H1 (cell line): Measurements from ENCODE around the gene C4B. TPM values are rescaled to one million over a fixed set of nuclear protein-coding genes. Genes with fewer than 3 reads are reported as not detected.

ENCODE experiments used
- CTCF ChIA-PET: fragments of 300-600 bp; sonication (Branson Sonifier 250); formaldehyde crosslinking; loops from one replicate; lab custom pipeline; 2021; ENCODE audit not compliant: partially characterized antibody; lab: Charles Lee
- POLR2A ChIA-PET: fragments of 300-600 bp; sonication (Branson Sonifier 250); formaldehyde crosslinking; loops from one replicate; lab custom pipeline; 2021; ENCODE audit warnings: inconsistent platforms; ENCODE audit not compliant: partially characterized antibody; lab: Charles Lee
- DNase-seq, 2 experiments: peaks; one replicate each; pipeline versions ENCODE4 v3.0.0 to v3.0.0-alpha.2; 2010 to 2022; ENCODE audit warnings: low spot score in 2 of 2, low read depth in 1 of 2, mixed read lengths in 1 of 2
- FAIRE-seq: peaks from 2 replicates; lab custom pipeline; 2011; peaks lifted over from hg19 to GRCh38; lab: Jason Lieb, UNC
- H2AFZ ChIP-seq: 2 replicates; pipeline ENCODE4 v1.8.1; 2012; ENCODE audit warnings: low read length, inconsistent platforms
- H2AK5ac ChIP-seq: 2 replicates; pipeline ENCODE4 v1.6.1; 2013; ENCODE audit warnings: low read depth, low read length
- H2BK120ac ChIP-seq: replicated peaks from 2 replicates; pipeline ENCODE3; 2013; ENCODE audit warnings: low read depth, low read length, inconsistent platforms
- H2BK12ac ChIP-seq: 2 replicates; pipeline ENCODE4 v1.6.1; 2013; ENCODE audit warnings: low read depth, low read length
- H2BK15ac ChIP-seq: 2 replicates; pipeline ENCODE4 v1.6.1; 2013; ENCODE audit warnings: low read length
- H2BK20ac ChIP-seq: 2 replicates; pipeline ENCODE4 v1.6.1; 2013; ENCODE audit warnings: low read length
- H2BK5ac ChIP-seq: 2 replicates; pipeline ENCODE4 v1.6.1; 2013; ENCODE audit warnings: low read depth, low read length
- H3K14ac ChIP-seq: 2 replicates; pipeline ENCODE4 v1.6.1; 2013; ENCODE audit warnings: inconsistent platforms; ENCODE audit not compliant: insufficient read length
- H3K18ac ChIP-seq: 2 replicates; pipeline ENCODE4 v1.6.1; 2013; ENCODE audit warnings: low read length; ENCODE audit errors: extremely low read depth
- H3K23ac ChIP-seq: 2 replicates; pipeline ENCODE4 v1.6.1; 2013; ENCODE audit warnings: inconsistent platforms; ENCODE audit not compliant: insufficient read length
- H3K23me2 ChIP-seq: 2 replicates; pipeline ENCODE4 v1.6.1; 2013; ENCODE audit warnings: low read depth, low read length
- H3K27ac ChIP-seq: 2 replicates; pipeline ENCODE4 v1.6.1; 2011; ENCODE audit warnings: low read depth, low read length, inconsistent platforms
- H3K27me3 ChIP-seq, 4 experiments: replicated peaks in 1 of 4; 1 replicate in 1 of 4; 2 replicates in 3 of 4; pipeline versions ENCODE4 v1.6.1 to v1.8.1; 2011 to 2013; ENCODE audit warnings: low read length in 3 of 4, mild to moderate bottlenecking in 3 of 4, inconsistent platforms in 2 of 4, mixed read lengths in 2 of 4, moderate library complexity in 1 of 4; ENCODE audit not compliant: control insufficient read depth in 3 of 4, insufficient read depth in 3 of 4; ENCODE audit errors: extremely low read depth in 1 of 4
- H3K36me3 ChIP-seq, 4 experiments: 2 replicates each; pipeline versions ENCODE4 v1.6.1 to v1.8.1; 2011 to 2013; ENCODE audit warnings: mild to moderate bottlenecking in 4 of 4, low read length in 3 of 4, moderate library complexity in 2 of 4, control low read depth in 1 of 4, inconsistent platforms in 1 of 4; ENCODE audit not compliant: insufficient read depth in 4 of 4, control insufficient read depth in 2 of 4
- H3K4ac ChIP-seq: replicated peaks from 2 replicates; pipeline ENCODE3; 2013; ENCODE audit warnings: low read length, low read depth, mixed read lengths, inconsistent platforms; ENCODE audit not compliant: insufficient read length
- H3K4me1 ChIP-seq, 4 experiments: replicated peaks in 1 of 4; 1 replicate in 1 of 4; 2 replicates in 3 of 4; pipeline versions ENCODE4 v1.6.1 to v1.8.1; 2011 to 2013; ENCODE audit warnings: low read length in 3 of 4, inconsistent platforms in 2 of 4, mixed read lengths in 1 of 4; ENCODE audit not compliant: insufficient read depth in 4 of 4, control insufficient read depth in 3 of 4
- H3K4me2 ChIP-seq, 2 experiments: 2 replicates each; pipeline versions ENCODE4 v1.6.1 to v1.8.1; 2011 to 2013; ENCODE audit warnings: low read depth in 2 of 2, low read length in 2 of 2, control low read depth in 1 of 2, inconsistent platforms in 1 of 2, mild to moderate bottlenecking in 1 of 2; ENCODE audit not compliant: insufficient read depth in 1 of 2
- H3K4me3 ChIP-seq, 4 experiments: fragments of 200-600, 300-600 bp in 1 of 4; sonication (generic), shearing (Covaris generic), sonication (Bioruptor Twin) in 1 of 4; 2 replicates each; pipeline versions ENCODE4 v1.5.1 to v1.8.1; 2011 to 2016; ENCODE audit warnings: low read length in 4 of 4, low read depth in 3 of 4, control low read depth in 2 of 4, inconsistent platforms in 2 of 4, mild to moderate bottlenecking in 2 of 4, mixed read lengths in 1 of 4, moderate library complexity in 1 of 4; ENCODE audit not compliant: insufficient read depth in 2 of 4; ENCODE audit errors: extremely low read depth in 1 of 4
- H3K56ac ChIP-seq: replicated peaks from 2 replicates; pipeline ENCODE3; 2013; ENCODE audit warnings: low read depth, mild to moderate bottlenecking, mixed read lengths, low read length, inconsistent platforms; ENCODE audit not compliant: insufficient read length
- H3K79me1 ChIP-seq: 2 replicates; pipeline ENCODE4 v1.6.1; 2013; ENCODE audit warnings: low read depth, low read length, control low read depth
- H3K79me2 ChIP-seq, 2 experiments: 2 replicates each; pipeline versions ENCODE4 v1.6.1 to v1.8.1; 2012 to 2013; ENCODE audit warnings: low read length in 2 of 2, mild to moderate bottlenecking in 2 of 2, inconsistent platforms in 1 of 2; ENCODE audit not compliant: insufficient read depth in 2 of 2, control insufficient read depth in 1 of 2
- H3K9ac ChIP-seq, 4 experiments: replicated peaks in 1 of 4; 1 replicate in 1 of 4; 2 replicates in 3 of 4; pipeline versions ENCODE4 v1.6.1 to v1.8.1; 2011 to 2013; ENCODE audit warnings: low read depth in 3 of 4, low read length in 3 of 4, control low read depth in 2 of 4, mild to moderate bottlenecking in 2 of 4, moderate library complexity in 2 of 4, inconsistent platforms in 1 of 4; ENCODE audit errors: extremely low read depth in 1 of 4
- H3K9me3 ChIP-seq, 2 experiments: 2 replicates each; pipeline versions ENCODE4 v1.6.1 to v1.8.1; 2012 to 2013; ENCODE audit warnings: mild to moderate bottlenecking in 2 of 2, moderate library complexity in 2 of 2, control low read depth in 1 of 2, inconsistent platforms in 1 of 2, low read depth in 1 of 2, low read length in 1 of 2, mixed read lengths in 1 of 2; ENCODE audit not compliant: insufficient read depth in 2 of 2
- H4K20me1 ChIP-seq, 2 experiments: replicated peaks in 1 of 2; 2 replicates each; pipeline versions ENCODE3 to v1.8.1; 2011 to 2013; ENCODE audit warnings: inconsistent platforms in 2 of 2, low read length in 2 of 2, mild to moderate bottlenecking in 1 of 2; ENCODE audit not compliant: insufficient read depth in 2 of 2, control insufficient read depth in 1 of 2
- H4K5ac ChIP-seq: 2 replicates; pipeline ENCODE4 v1.6.1; 2013; ENCODE audit warnings: low read length, low read depth, mixed read lengths, inconsistent platforms; ENCODE audit not compliant: insufficient read length
- H4K8ac ChIP-seq: 2 replicates; pipeline ENCODE4 v1.8.0; 2013; ENCODE audit warnings: mild to moderate bottlenecking, moderate library complexity, low read length, inconsistent platforms; ENCODE audit not compliant: insufficient read depth; ENCODE audit errors: extremely low read depth
- H4K91ac ChIP-seq: replicated peaks from 2 replicates; pipeline ENCODE3; 2013; ENCODE audit warnings: low read length, mixed read lengths, inconsistent platforms; ENCODE audit not compliant: insufficient read length
- BACH1 ChIP-seq: IDR thresholded peaks from 2 replicates; pipeline ENCODE4 v1.6.1; 2012; ENCODE audit warnings: low read length, improper control_type of control experiment
- BCL11A ChIP-seq, 2 experiments: IDR thresholded peaks; one replicate each; pipeline ENCODE4 v1.6.1; 2011; ENCODE audit warnings: low read depth in 2 of 2, low read length in 2 of 2, mild to moderate bottlenecking in 2 of 2
- CBX5 ChIP-seq: fragments of 300-800, 300-1000 bp; sonication (generic); IDR thresholded peaks from 2 replicates; pipeline ENCODE4 v1.7.1; 2016; ENCODE audit warnings: antibody characterized with exemption, low read length, low read depth
- CBX8 ChIP-seq: fragments of 300-800, 300-1000 bp; sonication (generic); IDR thresholded peaks from 2 replicates; pipeline ENCODE4 v1.7.1; 2016; ENCODE audit warnings: low read depth, low read length, borderline replicate concordance
- CTBP2 ChIP-seq: IDR thresholded peaks from 2 replicates; pipeline ENCODE4 v1.7.0; 2011; ENCODE audit warnings: borderline replicate concordance, mild to moderate bottlenecking, moderate library complexity, mixed read lengths, low read length; ENCODE audit not compliant: insufficient read depth, insufficient read length
- EZH2 ChIP-seq: fragments of 200-600 bp; sonication (generic); IDR thresholded peaks from 2 replicates; pipeline ENCODE4 v1.7.1; 2012; ENCODE audit warnings: low read depth, mild to moderate bottlenecking, moderate library complexity, low read length, inconsistent platforms; ENCODE audit not compliant: severe bottlenecking
- GTF2F1 ChIP-seq: IDR thresholded peaks from 2 replicates; pipeline ENCODE4 v1.6.1; 2012; ENCODE audit warnings: low read depth, low read length, improper control_type of control experiment, borderline replicate concordance
- HDAC2 ChIP-seq, 2 experiments: fragments of 300-600 bp in 1 of 2; sonication (generic) in 1 of 2; IDR thresholded peaks; 2 replicates each; pipeline ENCODE4 v1.6.1; 2011 to 2012; ENCODE audit warnings: low read depth in 2 of 2, low read length in 2 of 2, mild to moderate bottlenecking in 2 of 2, moderate library complexity in 2 of 2, borderline replicate concordance in 1 of 2, inconsistent platforms in 1 of 2
- MAFK ChIP-seq: IDR thresholded peaks from 2 replicates; pipeline ENCODE4 v1.6.1; 2012; ENCODE audit warnings: low read depth, mild to moderate bottlenecking, improper control_type of control experiment, low read length
- RFX5 ChIP-seq: IDR thresholded peaks from 2 replicates; pipeline ENCODE4 v1.6.1; 2011; ENCODE audit warnings: low read depth, low read length, improper control_type of control experiment, borderline replicate concordance
- SAP30 ChIP-seq: fragments of 300-600 bp; sonication (generic); IDR thresholded peaks from 2 replicates; pipeline ENCODE4 v1.7.1; 2012; ENCODE audit warnings: low read length, moderate library complexity, mild to moderate bottlenecking, inconsistent platforms; ENCODE audit not compliant: insufficient read depth, insufficient replicate concordance
- SP4 ChIP-seq: IDR thresholded peaks from 2 replicates; pipeline ENCODE4 v1.6.1; 2012; ENCODE audit warnings: low read length, inconsistent platforms
- TBP ChIP-seq: IDR thresholded peaks from 2 replicates; pipeline ENCODE4 v1.6.1; 2011; ENCODE audit warnings: low read depth, low read length, improper control_type of control experiment
- TCF12 ChIP-seq: IDR thresholded peaks from 2 replicates; pipeline ENCODE4 v1.6.1; 2011; ENCODE audit warnings: low read depth, mild to moderate bottlenecking, low read length
- WGBS, 2 experiments: shearing (Covaris generic) in 1 of 2; methylation state at CpG; one replicate each; pipeline versions ENCODE4 v1.1.6 to v1.1.7; 2013 to 2015; ENCODE audit warnings: low lambda C conversion rate in 2 of 2, mixed read lengths in 2 of 2, inconsistent platforms in 1 of 2, low coverage in 1 of 2, missing lambda C conversion rate in 1 of 2; ENCODE audit not compliant: insufficient replicate concordance in 2 of 2, insufficient coverage in 1 of 2, insufficient read length in 1 of 2; ENCODE audit errors: extremely low coverage in 1 of 2, missing lambda C conversion rate in 1 of 2; 5-methylcytosine and 5-hydroxymethylcytosine counted together
- polyA plus RNA-seq, 7 experiments: library from polyadenylated mRNA; depleted of rRNA in 3 of 7; stranded (reverse) in 5 of 7; unstranded in 2 of 7; fragments of >200 nt in 5 of 7; fragments of 200-250 nt in 2 of 7; gene quantifications; 1 replicate in 5 of 7; 2 replicates in 1 of 7; 4 replicates in 1 of 7; pipeline versions ENCODE4 v1.2.1 to v1.2.3, GENCODE V29; 2011 to 2013; ENCODE audit warnings: missing spikeins in 2 of 7, mixed read lengths in 2 of 7
- total RNA-seq: library from RNA; stranded (reverse); fragmentation: NEBNext Ultra II Directional; extraction: Animal tissue kit (Norgen Biotek cat#: 25700); gene quantifications from 2 replicates; pipeline ENCODE4 v1.2.1, GENCODE V29; 2021

The C4B gene
- total and polyA plus RNA-seq, 2 of the 8 experiments (the other 6 are each of a cell fraction or from before 2014, with no cell fraction given) = 0.74 to 3.5 TPM

GRCh38 chr6:32076321-32076809 is 61.8 kb downstream of the C4B start:
- no peak overlapping the region for H2BK5ac ChIP-seq
- H2AK5ac ChIP-seq = no peak overlapping the region
- FAIRE-seq (no peak), DNase-seq (no peak)
- H3K27me3 ChIP-seq = no peaks in the 10 kb centered on the region
- ChIA-PET CTCF (interaction anchor here (0.9 to 2.8 kb wide), 6 partner anchors 9 to 29 kb away, joined by 4 to 16 read pairs (median 7); no protein-coding TSS in a partner anchor), POLR2A (interaction anchor here (1.1 to 1.4 kb wide), 4 partner anchors 11 to 127 kb away, joined by 3 to 5 read pairs (median 4); no protein-coding TSS in a partner anchor)
- H2AFZ ChIP-seq = no peak overlapping the region
- H3K27ac ChIP-seq = no peak overlapping the region
- no peak overlapping the region for H2BK15ac ChIP-seq
- no peak overlapping the region for H3K14ac ChIP-seq
- no peaks in the 10 kb centered on the region for H3K79me1 ChIP-seq
- no peak overlapping the region for H3K4me3 ChIP-seq
- H4K5ac ChIP-seq = no peak overlapping the region
- WGBS, 2 experiments = 87% methylated on average over 12 of the region's 12 CpGs; no CpG with 5 or more reads in 1 of the 2 experiments
- H3K4me2 ChIP-seq = no peak overlapping the region
- H4K91ac ChIP-seq = no peak overlapping the region
- no peak overlapping the region for H3K4ac ChIP-seq
- H3K36me3 ChIP-seq = no peaks in the 10 kb centered on the region
- H2BK20ac ChIP-seq = no peak overlapping the region
- H2BK12ac ChIP-seq = no peak overlapping the region
- H3K79me2 ChIP-seq = no peaks in the 10 kb centered on the region
- no peaks in the 10 kb centered on the region for H3K23me2 ChIP-seq
- no peak overlapping the region for H3K18ac ChIP-seq
- no peak overlapping the region for H4K8ac ChIP-seq
- no peaks in the 10 kb centered on the region for H4K20me1 ChIP-seq
- no peak overlapping the region for H3K23ac ChIP-seq
- no peaks in the 10 kb centered on the region for H3K9me3 ChIP-seq
- H3K56ac ChIP-seq = no peak overlapping the region
- H2BK120ac ChIP-seq = no peak overlapping the region
- H3K9ac ChIP-seq = no peak overlapping the region
- H3K4me1 ChIP-seq = peaks cover 0 to 3% (median 1%) of the 10 kb centered on the region in 4 experiments; a peak in 3 of 7 replicates
- no peak for TF ChIP-seq TBP
- TF ChIP-seq RFX5 = no peak
- no peak for TF ChIP-seq CBX8
- no peak for TF ChIP-seq CBX5
- TF ChIP-seq SAP30 = no peak
- no peak for TF ChIP-seq MAFK
- no peak for TF ChIP-seq EZH2
- no peak for TF ChIP-seq SP4
- no peak for TF ChIP-seq BACH1
- no peak for TF ChIP-seq BCL11A (IDR thresholded peaks at IDR 0.05; ENCODE audit: low read depth in 2 of 2, low read length in 2 of 2)
- no peak for TF ChIP-seq GTF2F1
- no peak for TF ChIP-seq TCF12
- no peak for TF ChIP-seq HDAC2 (IDR thresholded peaks at IDR 0.05; ENCODE audit: borderline replicate concordance in 1 of 2, low read depth in 2 of 2, low read length in 2 of 2)
- TF ChIP-seq CTBP2 = no peak
